Activated CD8-positive, alpha-beta memory T cell treated with anti-CD3 and anti-CD28 coated beads, Interleukin-2, amount 50 U/mL, for 4 hours (primary cell): ENCODE results near the gene VAT1L.

Source experiments
- DNase-seq: peaks from one replicate; pipeline ENCODE4 v3.0.0-alpha.2; 2020

The VAT1L gene, protein sequence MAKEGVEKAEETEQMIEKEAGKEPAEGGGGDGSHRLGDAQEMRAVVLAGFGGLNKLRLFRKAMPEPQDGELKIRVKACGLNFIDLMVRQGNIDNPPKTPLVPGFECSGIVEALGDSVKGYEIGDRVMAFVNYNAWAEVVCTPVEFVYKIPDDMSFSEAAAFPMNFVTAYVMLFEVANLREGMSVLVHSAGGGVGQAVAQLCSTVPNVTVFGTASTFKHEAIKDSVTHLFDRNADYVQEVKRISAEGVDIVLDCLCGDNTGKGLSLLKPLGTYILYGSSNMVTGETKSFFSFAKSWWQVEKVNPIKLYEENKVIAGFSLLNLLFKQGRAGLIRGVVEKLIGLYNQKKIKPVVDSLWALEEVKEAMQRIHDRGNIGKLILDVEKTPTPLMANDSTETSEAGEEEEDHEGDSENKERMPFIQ

DNA sequence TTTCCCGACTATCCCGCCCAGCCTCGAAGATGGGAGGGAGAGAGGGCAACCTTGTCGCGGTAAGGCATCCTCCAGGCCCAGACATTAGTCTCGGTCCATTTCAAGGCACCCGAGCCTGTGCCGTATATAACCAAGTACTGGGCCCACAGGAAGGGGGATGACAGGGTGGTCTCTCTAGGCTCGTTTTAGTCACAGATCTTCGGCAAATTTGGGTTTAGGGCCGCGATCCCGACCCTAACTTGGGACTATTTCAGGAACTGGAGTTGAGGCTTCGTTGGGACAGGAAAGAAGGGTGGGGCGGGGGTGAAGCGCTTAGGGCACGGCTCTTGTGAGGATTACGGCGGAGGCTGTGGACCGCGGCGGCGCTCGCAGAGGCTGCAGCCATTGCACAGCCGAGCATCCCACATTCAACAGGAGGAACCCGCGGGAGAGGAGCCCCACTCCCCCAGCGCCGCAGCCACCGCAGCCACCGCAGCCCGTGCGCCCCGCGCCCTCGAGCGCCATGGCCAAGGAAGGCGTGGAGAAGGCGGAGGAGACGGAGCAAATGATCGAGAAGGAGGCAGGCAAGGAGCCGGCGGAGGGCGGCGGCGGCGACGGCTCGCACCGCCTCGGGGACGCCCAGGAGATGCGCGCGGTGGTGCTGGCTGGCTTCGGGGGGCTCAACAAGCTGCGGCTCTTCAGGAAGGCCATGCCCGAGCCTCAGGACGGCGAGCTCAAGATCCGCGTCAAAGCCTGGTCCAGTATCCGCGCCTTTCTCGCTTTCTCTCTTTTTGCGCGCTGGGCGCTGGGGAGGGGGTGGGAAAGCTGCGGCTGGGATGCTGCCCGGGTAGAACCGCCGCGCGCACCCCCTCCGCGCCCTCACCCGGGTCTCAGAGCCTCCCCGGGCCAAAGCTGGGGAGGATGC lies at the start of gene VAT1L:
TSS of gene VAT1L (plus strand) at position 384 of the 904 bp plus-strand sequence. CDS start at position 503, 119 bp downstream.
- no peak for DNase-seq

- no peak for DNase-seq
Measured at GRCh38 chr16:77738706-77739558, 49.4 kb upstream of the VAT1L start.

- DNase-seq = no peak
Measured at GRCh38 chr16:77739559-77739892, 48.8 kb upstream of the VAT1L start.

- no peak for DNase-seq
Measured at GRCh38 chr16:77744141-77744540, 44.2 kb upstream of the VAT1L start.

DNA sequence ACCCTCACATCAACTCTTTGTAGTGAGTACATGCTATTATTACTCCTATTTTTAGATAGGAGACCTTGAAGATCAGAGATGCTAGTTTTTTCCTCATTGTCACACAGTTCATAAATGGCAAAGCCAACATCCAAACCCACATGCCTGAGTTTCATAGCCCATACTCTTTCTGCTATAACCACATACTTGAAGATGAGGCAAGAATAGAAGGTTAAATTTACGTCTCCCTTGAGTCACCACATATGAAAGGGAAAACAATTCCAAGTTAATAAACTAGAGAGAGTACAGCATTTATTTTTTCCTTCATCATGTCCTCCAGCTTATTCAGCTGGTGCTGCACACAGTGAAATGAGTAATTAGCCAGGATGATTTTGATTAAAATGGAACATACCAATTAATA lies 42.4 kb upstream of the VAT1L start:
- no peak for DNase-seq

DNA sequence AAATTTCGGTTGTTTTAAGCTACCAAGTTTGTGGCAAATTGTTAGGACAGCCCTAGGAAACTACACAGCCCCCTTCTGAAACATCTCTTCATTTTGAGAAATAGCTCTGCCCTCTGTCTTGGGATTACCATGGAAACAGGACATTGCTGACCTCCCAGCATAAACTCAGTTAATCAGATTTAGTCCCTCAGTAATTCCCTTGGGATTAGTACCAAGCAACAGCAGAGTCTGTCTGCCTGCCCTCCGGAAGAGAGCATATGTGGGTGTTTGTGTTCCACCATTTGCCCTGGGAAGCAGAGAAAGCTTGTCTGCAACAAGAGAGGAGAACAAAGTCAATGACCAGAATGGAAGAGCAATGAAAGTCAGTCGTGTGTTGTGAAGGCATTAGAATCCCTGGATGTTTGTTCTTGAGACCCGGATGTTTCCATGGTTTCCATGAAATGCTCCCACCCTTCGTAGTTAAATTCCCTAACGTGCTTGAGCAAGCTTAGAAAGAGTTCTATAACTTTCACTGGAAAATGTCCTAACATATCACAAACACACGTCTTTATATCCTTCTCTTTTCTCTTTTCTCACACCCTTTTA lies 39.9 kb upstream of the VAT1L start:
- no peak for DNase-seq

DNA sequence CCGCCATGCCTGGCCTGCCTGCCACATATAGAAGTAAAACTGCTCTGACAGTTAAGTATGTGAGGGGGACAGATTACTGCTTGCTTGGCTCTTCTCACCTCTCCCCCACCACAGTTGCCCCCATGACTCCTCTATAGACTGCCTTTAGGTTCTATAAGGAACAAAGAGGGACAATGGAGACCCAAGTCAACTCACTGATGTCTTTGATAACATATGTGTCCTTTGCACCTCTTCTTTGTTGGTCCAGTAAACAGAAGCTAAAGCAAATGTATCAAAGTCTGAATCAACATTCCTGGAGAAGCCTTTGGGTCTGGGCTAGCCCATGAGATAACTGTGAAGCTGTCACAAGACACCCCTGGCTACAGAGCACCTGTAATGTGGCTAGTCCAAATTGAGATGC lies 38.9 kb upstream of the VAT1L start:
- DNase-seq = no peak

GRCh38 chr16:77758046-77758445 lies 30.3 kb upstream of the VAT1L start:
- no peak for DNase-seq

- no peak for DNase-seq
Measured at GRCh38 chr16:77758508-77758907, 29.9 kb upstream of the VAT1L start.

DNA sequence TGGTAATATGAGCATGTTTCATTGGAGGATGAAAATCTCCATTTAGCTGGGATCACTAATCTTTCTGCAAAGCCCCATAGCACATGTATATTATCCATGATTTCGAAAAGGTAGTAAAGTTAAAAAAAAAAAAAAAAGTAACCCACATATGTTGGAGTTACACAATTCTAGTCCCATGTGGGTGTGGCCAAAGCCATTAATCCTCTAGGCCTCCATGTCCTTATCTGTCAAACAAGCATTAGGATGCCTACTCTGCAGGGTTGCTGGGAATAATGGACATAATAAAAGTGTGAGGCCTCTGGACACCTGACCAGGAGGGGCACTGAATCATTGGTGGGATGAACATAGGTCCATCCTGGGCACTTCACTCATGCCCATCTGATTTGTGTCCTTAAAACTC lies 29.2 kb upstream of the VAT1L start:
- DNase-seq = no peak

- DNase-seq = no peak
Measured at GRCh38 chr16:77759821-77760220, 28.5 kb upstream of the VAT1L start.

- DNase-seq = no peak
Measured at GRCh38 chr16:77760800-77761199, 27.6 kb upstream of the VAT1L start.

- DNase-seq = no peak
Measured at GRCh38 chr16:77761204-77761603, 27.2 kb upstream of the VAT1L start.

DNA sequence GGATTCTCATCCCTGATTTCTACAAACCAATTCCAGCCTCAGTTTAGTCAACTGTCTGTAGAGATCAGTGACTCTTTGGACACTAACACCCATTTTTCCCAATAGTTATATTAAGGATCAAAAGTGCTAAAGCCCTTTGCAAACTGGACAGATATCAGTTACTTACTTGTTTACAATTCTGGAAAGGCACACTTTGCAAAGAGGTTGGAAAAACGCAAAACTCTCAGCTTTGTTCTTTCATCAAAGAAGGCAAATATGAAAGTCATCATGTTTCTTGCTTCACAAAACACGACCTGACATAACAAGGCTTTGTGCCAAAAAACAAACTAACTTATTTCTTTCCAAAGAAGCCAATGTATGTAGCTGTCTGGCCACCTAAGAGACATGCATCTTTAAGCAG lies 26.1 kb upstream of the VAT1L start:
- no peak for DNase-seq

DNA sequence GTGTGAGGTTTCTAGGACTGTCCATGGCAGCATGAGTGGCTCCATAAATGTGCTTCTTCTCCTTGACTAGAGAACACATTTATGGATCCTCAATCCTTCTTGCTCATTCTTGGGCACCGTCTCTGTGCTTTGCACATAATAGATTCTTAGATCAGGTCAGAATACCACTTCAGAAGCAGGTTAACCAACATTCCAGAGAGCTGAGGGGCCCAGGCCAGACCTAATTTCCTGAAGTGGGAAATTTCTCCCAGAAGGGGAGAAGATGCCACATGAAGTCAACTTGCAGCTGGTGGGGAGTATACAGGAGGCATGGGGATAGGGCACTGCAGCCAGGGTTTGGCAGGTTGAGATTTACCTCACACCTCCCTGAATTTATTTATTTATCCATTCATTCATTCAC lies 24.4 kb upstream of the VAT1L start:
- no peak for DNase-seq

DNA sequence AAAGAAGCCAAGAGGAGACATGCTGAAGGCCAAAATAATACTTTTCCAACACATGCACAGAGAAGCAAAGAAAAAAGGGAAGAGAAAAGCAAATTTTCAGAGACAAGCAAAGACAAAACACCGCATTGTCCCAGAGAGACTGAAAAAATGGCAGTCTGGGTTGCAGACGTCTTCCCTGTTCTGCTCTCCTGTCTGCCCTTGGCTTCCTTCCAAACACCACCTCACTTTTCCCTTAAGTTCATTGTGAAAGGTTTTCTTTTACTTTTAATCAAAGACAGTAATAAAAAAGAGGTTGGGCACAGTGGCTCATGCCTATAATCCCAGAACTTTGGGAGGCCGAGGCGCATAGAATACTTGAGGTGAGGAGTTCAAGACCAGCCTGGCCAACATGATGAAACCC lies 21.2 kb upstream of the VAT1L start:
- DNase-seq = no peak

- no peak for DNase-seq
Measured at GRCh38 chr16:77767826-77768225, 20.5 kb upstream of the VAT1L start.

GRCh38 chr16:77775911-77776909 lies 12.2 kb upstream of the VAT1L start:
- no peak for DNase-seq

GRCh38 chr16:77777745-77778144 lies 10.6 kb upstream of the VAT1L start:
- no peak for DNase-seq

GRCh38 chr16:77780378-77780837 lies 8.0 kb upstream of the VAT1L start:
- no peak for DNase-seq

GRCh38 chr16:77781091-77781490 lies 7.3 kb upstream of the VAT1L start:
- DNase-seq = no peak
